ENCODE results near the gene SEMA5B. TPM values are rescaled to one million over a fixed set of nuclear protein-coding genes. Genes with fewer than 3 reads are reported as not detected.

The SEMA5B gene
- total RNA-seq, 2 experiments from 2014 or later, result 0.22 TPM; not detected in 1

- H3K36me3 ChIP-seq (ENCODE audit: insufficient read depth, low read length), result no peaks in the 10 kb centered on the region
- no peak for DNase-seq
- ChIA-PET CTCF (no interaction called here), POLR2A (no interaction called here)
- intact Hi-C loops (cut with DNase I, micrococcal nuclease), result no loop called here
- H3K4me3 ChIP-seq (ENCODE audit: low read length), result no peak overlapping the region
- no peaks in the 10 kb centered on the region for H3K36me3 Mint-ChIP-seq (ENCODE audit: low read depth)
- H3K27me3 ChIP-seq (ENCODE audit: control insufficient read depth in 1 of 2, insufficient read depth in 2 of 2, low read length in 2 of 2), result no peaks in the 10 kb centered on the region
- no peak overlapping the region for H3K27ac Mint-ChIP-seq
- no peak overlapping the region for H3K4me3 Mint-ChIP-seq
- H3K27me3 Mint-ChIP-seq, result no peaks in the 10 kb centered on the region
- no peaks in the 10 kb centered on the region for H3K9me3 Mint-ChIP-seq
- no peaks in the 10 kb centered on the region for H3K9me3 ChIP-seq (ENCODE audit: control insufficient read depth in 1 of 2, insufficient read depth in 1 of 2, low read length in 2 of 2)
- H3K4me1 Mint-ChIP-seq (ENCODE audit: low read depth), result no peaks in the 10 kb centered on the region
- ATAC-seq (ENCODE audit: poor library complexity), result no peak
- no peaks in the 10 kb centered on the region for H3K4me1 ChIP-seq (ENCODE audit: insufficient read depth, low read length)
- TF ChIP-seq CTCF (IDR thresholded peaks at IDR 0.05), result no peak
- no peak overlapping the region for H3K27ac ChIP-seq (ENCODE audit: low read depth in 1 of 2, low read length in 2 of 2)
Measured at GRCh38 chr3:123060054-123060453, 32.5 kb upstream of the SEMA5B start.

- H3K36me3 Mint-ChIP-seq (ENCODE audit: low read depth), result no peaks in the 10 kb centered on the region
- Histone ChIP-seq H3K27me3 (ENCODE audit: control insufficient read depth in 1 of 2, insufficient read depth in 2 of 2, low read length in 2 of 2) (no peaks in the 10 kb centered on the region), H3K9me3 (ENCODE audit: control insufficient read depth in 1 of 2, insufficient read depth in 1 of 2, low read length in 2 of 2) (no peaks in the 10 kb centered on the region), H3K36me3 (ENCODE audit: insufficient read depth, low read length) (no peaks in the 10 kb centered on the region), H3K4me1 (ENCODE audit: insufficient read depth, low read length) (no peaks in the 10 kb centered on the region), H3K27ac (ENCODE audit: low read depth in 1 of 2, low read length in 2 of 2) (no peak overlapping the region), H3K4me3 (ENCODE audit: low read length) (no peak overlapping the region)
- ATAC-seq (ENCODE audit: poor library complexity), result no peak
- H3K9me3 Mint-ChIP-seq, result no peaks in the 10 kb centered on the region
- POLR2A ChIA-PET, result no interaction called here
- DNase-seq, result no peak
- no peak overlapping the region for H3K27ac Mint-ChIP-seq
- CTCF ChIA-PET, result no interaction called here
- no peaks in the 10 kb centered on the region for H3K27me3 Mint-ChIP-seq
- H3K4me3 Mint-ChIP-seq, result no peak overlapping the region
- intact Hi-C loops (cut with DNase I, micrococcal nuclease), result no loop called here
- no peak for TF ChIP-seq CTCF (IDR thresholded peaks at IDR 0.05)
- no peaks in the 10 kb centered on the region for H3K4me1 Mint-ChIP-seq (ENCODE audit: low read depth)
Measured at GRCh38 chr3:123058505-123058904, 30.9 kb upstream of the SEMA5B start.

GRCh38 chr3:123055352-123055751 lies 27.8 kb upstream of the SEMA5B start:
- H3K4me1 Mint-ChIP-seq (ENCODE audit: low read depth), result no peaks in the 10 kb centered on the region
- H3K9me3 Mint-ChIP-seq, result no peaks in the 10 kb centered on the region
- Histone ChIP-seq H3K36me3 (ENCODE audit: insufficient read depth, low read length) (no peaks in the 10 kb centered on the region), H3K27ac (ENCODE audit: low read depth in 1 of 2, low read length in 2 of 2) (no peak overlapping the region), H3K27me3 (ENCODE audit: control insufficient read depth in 1 of 2, insufficient read depth in 2 of 2, low read length in 2 of 2) (no peaks in the 10 kb centered on the region), H3K4me3 (ENCODE audit: low read length) (no peak overlapping the region), H3K9me3 (ENCODE audit: control insufficient read depth in 1 of 2, insufficient read depth in 1 of 2, low read length in 2 of 2) (no peaks in the 10 kb centered on the region), H3K4me1 (ENCODE audit: insufficient read depth, low read length) (no peaks in the 10 kb centered on the region)
- DNase-seq, result no peak
- no peak overlapping the region for H3K27ac Mint-ChIP-seq
- ATAC-seq (ENCODE audit: poor library complexity), result no peak
- ChIA-PET POLR2A (no interaction called here), CTCF (no interaction called here)
- no peak overlapping the region for H3K4me3 Mint-ChIP-seq
- no peaks in the 10 kb centered on the region for H3K27me3 Mint-ChIP-seq
- no peak for TF ChIP-seq CTCF (IDR thresholded peaks at IDR 0.05)
- intact Hi-C loops (cut with DNase I, micrococcal nuclease), result no loop called here
- no peaks in the 10 kb centered on the region for H3K36me3 Mint-ChIP-seq (ENCODE audit: low read depth)
